HG02642 (cell line): Measurements from ENCODE around the gene CPT1B.
"Not testable (repeated sequence)": the region's sequence is repeated elsewhere in the genome, so short reads cannot be mapped to it uniquely, and the experiment has no call there.

ENCODE experiments used
- ATAC-seq: cut with Tn5 transposase; IDR thresholded peaks from one replicate; pipeline ENCODE4 v1.9.1; 2021; ENCODE audit warnings: mild to moderate bottlenecking; ENCODE audit not compliant: unreplicated experiment, poor library complexity

Gene CPT1B

DNA sequence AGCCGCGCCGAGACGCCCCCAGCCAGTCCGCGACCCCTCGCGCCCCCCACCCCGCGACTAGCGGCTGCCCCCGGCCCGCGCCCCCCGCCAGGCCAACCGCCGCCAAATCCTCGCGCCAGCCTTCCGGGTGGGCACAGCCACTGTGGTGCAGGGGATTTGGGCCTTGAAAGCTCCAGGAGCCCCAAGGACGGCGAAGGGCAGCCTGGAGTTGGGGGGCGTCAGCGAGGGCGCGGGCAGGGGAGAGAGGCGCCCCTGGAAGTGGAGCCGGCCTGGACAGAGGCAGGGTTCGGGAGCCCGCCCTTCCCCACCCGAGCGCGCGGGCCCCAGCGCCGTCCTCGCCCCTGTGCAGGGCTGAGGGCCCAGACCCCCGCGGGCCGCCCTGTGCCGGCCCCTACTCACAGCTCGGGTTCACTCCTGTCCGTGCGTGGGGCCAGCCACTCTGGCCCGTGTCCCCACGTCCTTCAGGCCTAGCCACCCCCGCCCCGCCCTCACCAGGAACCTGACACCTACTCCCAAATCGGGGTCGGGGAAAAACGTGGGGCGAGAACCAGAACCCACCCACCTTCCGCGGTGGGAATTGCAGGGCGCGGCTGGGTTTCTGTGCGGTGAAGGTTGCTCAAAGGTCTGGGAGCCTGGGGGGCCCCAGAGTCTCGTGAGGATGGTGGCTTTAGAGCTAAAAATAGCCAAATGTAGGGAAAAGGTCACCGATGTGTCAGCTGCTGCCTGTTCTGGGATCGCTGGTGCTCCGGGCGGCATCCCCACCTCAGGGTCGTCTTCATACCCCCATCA lies at the start of gene CPT1B:
Gene CPT1B (minus strand): TSS at position 441 of the 789 bp plus-strand sequence. CDS start 512 bp downstream, outside the sequence.
- ATAC-seq: no peak

DNA sequence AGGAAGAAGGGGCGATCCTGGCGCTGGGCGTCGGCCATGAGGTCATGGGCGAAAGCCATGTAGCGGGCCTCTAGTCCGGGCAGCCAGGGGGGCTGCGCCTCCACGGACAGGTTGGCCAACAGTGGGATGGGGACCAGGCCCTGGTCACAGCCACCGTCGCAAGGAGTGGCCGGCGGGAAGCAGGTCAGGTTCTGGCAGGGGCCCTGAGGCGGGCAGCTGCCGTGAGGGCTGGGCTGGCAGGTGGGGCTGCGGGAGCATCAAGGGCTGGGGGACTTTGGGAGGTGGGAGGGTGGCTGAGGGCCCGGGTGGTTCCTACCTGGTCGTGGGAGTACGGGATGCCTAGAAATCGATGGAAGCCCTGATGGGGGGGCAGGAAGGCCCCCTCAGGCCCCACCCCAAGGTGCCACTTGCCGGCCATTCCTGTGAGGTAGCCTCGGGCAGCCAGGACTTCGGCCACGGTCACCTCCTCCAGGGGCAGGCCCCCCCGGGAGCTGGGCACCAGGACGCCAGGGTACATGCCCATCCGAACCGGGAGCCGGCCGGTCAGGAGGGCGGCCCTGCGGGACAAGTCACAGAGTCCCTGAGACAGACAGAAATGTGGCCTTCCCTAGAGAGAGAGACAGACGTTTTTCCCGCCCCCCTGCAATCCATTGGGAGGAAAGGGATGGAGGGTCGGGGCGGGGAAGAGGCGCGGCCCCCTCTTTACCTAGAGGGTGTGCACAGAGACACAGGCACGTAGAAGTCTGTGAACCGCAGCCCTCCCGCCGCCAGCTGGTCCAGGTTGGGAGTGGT lies 48.8 kb upstream of the CPT1B start:
- ATAC-seq: no peak

DNA sequence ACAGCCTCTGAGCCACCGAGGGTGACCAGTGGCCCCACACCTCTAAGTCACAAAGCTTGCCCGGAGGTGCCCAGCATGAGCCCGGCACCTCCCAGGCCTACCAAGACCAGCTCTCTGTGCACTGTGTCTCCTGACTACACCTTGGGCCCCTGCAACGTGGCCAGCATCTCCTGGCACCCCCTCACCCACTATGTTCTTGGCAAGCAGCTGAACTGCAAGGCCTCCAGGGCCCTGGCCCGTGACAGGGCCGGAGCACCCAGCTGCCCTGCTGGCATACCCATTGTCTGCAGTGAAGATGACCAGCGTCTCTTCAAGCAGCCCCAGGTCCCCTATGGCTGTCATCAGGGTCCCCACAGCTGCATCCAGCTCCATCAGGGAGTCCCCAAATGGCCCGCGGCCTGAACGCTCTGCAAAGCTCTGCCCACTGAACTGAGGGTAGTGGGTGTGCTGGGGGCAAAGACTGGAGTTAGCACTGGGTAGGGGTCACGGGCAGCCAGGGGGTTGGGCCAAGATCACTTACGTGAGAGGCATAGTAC lies 48.2 kb upstream of the CPT1B start:
- ATAC-seq: no peak

DNA sequence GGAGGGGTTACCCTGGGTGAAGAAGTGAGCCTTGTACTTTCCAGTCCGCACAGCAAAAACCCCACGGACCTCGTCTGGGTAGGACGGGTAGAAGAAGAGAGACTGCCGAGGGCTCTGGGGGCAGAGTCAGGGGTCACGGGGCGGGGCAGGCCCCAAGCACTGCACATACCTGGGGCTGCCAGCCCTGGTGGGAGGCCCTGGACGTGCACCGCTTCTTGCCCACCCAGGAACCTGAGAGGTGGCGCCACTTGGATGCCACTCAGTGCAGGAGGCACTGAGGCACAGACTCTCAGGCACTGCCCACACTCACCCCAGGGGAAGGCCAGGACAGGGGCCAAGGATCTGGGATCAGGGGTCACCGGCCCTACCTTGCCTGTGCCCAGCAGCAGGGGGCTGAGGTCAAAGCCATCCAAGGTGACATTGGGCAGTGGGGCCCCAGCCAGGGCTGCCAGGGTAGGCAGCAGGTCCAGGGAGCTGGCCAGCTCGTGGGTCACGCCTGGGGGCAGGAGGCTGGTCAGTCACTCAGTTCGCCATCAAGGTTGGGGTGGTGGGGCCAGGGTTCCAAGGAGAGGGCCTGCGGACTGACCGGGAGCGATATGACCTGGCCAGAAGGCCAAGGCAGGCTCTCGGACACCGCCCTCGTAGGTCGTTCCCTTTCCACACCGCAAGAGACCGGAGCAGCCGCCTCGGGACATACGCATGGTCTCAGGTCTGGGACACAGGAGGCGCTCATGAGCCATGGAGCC lies 47.5 kb upstream of the CPT1B start:
- ATAC-seq: no peak

DNA sequence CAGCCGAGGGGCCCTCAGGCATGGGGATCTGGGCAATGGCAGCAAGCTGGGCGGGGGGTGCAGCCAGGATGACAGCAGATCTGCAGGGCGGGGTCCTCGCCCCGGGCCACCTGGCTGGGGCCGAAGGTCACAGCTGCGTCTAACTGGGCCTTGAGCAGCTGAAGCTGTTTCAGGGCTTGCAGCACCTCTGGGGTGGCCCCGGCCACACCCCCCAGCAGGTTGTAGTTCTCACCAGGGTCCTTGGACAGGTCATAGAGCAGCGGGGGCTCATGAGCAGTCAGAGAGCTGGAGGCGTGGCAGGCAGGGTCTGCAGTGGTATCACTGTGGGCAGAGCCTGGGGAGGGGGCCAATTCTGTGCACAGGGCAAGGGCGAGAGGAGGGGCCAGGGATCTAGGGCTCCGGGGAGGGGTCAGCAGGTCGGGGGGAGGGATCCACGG lies 46.9 kb upstream of the CPT1B start:
- ATAC-seq: no peak

DNA sequence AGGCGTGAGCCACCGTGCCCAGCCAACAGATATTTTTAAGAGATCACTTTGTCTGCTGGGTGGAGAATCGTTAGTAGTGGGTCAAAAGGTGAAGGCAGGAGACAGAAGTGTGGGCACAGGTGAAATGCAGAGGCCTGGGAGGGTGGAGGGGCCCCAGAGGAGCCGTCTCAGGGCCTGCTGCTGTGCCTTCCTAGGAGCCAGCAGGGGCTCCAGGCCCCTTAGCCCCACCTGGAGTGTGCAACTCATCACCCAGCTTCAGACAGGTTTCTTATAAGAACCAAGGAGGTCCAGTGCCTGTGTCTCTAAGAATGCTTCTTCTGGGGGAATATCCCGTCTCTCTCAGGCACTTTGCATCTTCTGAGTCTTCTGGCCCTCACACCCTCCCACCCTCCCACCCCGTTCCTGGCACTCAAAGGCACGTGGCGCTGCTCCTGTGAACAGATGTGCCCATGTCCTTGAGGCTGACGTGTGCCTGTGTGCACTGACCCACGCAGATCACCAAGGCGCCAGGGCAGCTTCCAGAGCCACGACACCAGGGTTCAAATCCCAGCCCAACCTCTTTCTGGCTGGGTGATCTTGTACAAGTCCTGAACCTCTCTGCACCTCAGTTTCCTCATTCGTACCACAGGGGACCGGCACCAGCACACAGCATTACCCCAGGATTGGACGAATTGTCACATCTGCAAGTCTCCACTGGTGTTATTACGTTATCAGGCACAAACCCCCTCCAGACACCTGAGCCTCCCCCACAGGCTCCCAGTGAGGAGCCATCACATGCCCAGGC lies 46.3 kb upstream of the CPT1B start:
- ATAC-seq: no peak

DNA sequence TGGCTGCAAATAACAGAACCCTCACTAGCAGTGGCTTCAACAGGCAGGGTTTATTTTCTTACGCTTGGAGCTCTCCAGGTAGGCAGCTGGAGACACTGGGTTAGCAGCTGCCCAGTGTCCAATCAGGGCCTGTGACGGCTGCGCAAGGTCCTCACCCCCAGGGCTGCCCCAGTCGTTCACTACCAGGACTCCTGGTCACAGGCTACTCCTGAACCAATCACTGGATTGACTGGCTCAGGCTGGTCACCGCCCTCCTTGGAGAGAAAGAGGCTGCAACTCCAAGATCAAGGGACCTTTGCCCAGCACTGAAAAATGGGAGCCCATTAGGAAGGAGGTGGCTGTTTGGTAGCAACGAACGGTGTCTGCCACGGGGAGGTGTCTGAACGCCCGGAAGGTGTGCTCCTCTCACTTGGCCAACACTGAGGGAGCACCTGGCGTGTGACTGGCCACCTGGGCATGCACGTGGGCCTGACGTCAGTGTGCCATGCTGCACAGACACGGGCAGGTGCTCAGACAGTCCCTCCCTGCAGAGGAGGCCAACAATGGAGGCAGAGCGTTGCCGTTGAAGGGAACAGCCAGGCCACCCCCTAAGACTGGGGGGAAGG lies 44.6 kb upstream of the CPT1B start:
- no peak for ATAC-seq

DNA sequence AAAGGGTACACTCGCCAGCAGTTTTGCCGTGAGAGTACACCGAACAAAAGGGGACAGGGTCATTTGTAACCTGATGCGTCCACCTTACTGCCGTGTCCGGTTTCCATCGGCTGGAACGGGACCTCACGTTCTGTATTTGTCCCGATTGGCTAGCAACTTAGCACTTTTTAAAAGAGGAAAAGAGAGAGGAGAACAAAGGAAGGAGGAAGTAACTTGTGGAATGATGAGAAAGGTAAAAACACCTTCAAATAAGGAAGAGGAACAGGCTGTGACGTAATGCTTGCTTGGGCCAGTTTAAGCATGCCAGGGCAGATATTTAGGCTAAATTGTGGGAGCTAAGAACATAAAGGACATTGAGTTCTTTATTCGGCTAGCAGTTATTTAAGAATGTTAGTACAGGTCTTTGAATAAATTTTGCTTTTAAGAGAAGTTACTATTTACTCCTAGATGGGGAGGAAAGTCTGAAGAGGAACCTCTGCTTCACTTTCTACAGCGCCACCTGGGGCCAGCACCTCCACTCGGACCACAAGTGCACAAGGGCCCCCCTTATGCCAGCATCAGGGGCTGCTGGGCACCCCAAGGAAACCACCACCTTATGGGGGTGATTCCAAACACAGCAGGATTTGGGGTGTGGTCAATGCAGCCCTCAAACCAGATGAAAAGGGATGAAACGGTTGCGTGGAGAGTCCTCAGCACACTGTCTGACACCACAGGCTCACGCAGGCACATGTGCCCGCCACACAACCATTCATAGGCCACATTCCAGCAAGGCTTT lies 43.9 kb upstream of the CPT1B start:
- ATAC-seq: no peak

DNA sequence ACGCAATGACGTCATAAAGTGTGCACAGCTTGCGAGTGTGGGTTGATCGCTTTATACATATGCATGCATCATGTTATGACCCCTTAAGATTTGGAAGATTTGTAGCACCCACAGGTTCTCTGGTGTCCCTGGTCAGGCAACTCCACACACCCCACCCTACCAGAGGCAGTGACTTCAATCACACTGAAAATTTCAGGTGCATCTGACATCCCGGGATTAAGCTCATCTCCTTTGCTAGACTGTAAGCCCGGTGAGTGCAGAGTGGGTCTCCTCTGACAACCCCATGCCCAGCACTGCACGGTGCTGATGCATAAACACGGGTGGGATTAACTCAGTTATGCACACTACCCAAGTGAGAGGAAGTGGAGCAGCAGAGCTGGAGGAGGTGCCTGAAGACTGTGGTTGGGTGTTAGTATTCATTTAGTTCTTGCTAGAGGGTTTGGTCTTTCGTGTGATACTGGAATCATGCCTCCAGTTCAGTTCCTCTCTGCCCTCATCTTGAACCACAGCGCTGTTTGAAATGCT lies 43.2 kb upstream of the CPT1B start:
- ATAC-seq: peak; percentile 42

DNA sequence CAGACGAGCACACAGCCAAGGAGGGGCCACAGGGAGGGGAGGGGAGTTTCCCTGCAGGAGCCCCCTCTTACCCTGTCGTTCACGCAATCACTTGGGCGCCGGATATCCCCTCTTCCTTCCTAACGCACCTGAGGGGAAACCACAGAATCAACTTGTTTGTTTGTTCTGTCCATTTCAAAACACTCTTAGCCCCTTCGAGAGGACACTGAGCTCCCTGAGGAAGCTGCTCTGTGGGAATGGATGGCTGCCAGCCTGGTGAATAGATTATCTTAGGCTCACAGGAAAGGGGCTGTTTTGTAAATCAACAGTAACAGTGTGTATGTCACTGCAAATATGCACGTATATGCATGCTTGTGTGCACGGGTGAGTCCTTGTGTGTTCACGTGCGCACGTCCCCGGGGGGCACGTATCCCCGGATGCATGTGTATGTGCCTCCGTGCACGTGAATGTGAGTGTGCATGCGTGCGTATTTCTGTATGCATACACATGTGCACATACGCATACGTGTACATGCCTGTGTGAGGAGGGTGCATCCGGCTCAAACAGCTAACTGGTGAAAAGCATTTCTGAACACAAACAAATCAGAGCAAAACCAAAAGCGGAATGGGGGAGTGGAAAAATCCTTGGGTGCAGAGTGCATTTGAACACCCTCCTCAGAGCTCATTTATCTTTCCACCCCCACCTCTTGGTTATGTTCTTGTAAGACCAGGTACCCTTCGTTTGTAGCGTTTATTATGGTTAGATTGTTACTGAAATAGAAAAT lies 42.5 kb upstream of the CPT1B start:
- ATAC-seq: peak; percentile 65

DNA sequence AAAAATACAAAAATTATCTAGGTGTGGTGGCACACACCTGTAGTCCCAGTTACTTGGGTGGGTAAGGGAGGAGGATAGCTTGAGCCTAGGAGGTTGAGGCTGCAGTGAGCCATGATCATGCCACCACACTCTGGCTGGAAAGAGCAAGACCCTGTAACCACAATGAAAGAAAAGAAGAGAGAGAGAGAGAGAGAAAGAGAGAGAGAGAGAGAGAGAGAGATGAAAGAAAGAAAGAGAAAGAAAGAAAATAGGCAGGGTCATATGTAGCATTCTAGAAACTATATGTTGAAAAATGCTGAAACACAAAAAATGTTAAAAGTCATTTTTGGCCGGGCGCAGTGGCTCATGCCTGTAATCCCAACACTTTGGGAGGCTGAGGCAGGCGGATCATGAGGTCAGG lies 36.1 kb upstream of the CPT1B start:
- not testable (repeated sequence) for ATAC-seq

DNA sequence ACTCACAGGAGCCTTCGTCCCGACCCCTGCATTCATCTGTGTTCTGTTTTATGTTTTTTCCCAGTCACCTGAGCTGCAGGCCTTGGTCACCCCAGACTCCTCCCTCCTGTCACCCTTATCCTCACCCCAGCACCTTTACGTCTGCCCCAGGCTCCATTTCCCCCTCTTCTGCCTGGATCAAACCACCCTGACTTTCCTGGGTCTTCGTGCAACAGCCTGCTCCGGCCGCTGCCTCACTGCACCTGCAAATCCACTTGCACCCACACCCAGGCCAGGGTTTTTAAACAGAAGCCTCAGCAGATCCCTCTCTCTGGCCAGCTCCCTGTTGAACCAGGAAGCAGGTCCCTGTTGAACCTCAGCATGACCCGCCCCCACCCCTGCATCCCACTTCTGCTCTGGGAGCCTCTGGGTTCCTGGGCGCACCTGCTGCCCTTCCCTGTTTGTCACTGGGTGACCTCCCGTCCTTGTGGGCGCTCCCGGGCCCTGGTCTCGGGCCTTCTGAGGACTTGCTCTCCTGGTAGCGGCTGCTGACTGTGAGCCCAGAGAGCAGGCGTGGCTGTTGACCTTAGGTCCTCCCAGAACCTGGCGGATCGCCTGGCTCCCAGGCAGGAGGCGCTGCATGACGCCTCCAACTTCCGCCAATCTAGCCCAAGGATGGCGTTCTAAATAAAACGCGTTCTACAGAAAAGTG lies 35.2 kb upstream of the CPT1B start:
- no peak for ATAC-seq

DNA sequence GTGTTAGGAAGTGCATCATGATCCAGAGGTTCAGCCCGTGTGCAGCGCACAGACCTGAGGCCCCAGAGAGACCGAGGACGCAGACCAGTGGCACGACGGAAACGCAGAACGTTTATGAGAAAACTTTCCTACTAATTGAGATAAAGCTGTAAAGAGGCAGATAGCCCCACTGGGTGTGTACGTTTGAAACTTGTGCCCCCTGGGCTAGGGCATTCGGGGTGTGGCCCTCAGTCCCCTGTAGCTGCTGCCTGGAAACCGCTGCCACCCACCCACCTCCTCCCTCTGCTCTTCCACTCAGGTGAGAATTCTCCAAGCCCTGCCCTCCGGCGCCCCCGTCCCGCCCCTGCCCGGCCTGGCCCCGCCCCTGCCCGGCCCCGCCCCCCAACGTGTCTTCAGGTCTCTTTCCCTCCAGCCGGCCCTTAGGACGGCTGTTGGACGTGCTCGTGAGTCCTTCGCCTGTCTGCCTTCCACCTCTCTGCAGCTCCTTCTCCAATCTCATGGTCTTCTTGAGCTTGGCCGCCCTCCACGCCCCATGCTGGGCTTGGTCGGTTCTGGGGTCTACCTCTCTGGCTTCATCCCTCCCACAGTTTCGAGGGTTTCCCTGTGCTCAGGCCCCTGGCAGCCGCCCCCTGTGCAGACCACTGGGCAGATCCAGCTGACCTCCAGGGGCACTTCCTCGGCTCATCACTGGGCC lies 34.4 kb upstream of the CPT1B start:
- no peak for ATAC-seq

DNA sequence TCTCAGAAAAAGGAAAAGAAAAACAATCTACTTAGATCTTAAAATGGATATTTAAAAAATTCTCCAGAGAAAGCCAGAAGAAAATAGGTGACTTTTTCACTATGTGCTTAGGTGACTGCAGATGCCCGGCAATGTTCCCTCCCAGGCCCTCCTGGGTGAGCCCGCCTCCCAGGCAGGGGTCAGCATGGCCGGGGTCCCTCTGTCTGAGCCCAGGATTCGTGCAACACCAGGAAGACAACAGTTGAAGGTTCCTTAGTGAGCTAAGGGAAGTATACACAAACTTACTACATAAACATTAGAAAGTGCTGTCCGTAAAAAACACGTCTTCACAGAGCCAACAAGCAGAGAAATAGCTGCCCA lies 33.9 kb upstream of the CPT1B start:
- ATAC-seq: no peak

DNA sequence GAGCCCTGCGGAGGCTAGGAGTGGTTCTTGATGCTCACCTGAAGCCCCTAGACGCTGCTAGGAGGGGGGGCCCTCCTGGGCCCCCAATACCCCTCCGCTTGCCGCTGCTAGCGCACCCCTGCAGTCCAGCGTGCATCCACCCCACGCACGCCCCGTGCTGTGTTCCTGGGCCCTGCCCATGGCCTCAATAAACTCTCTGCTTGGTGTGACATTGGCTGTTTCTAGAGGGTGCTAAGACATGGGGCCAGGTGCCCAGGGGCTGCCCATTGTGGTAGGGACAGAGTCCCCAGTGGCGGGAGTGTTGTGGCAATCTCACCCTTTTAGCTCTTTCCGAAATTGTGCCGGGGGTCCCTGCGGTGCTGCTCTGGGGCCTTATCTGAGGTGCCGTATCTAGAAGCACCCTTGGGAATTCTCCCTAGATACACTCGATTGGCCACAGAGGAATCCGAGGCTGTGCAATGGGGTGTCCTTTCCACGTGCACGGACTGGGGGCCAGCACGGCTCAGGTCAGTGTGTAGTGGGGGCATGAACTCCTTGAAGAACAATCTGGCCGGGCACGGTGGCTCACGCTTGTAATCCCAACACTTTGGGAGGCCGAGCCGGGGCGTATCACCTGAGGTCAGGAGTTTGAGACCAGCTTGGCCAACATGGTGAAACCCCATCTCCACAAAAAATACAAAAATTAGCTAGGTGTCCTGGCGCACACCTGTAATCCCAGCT lies 33.3 kb upstream of the CPT1B start:
- no peak for ATAC-seq

DNA sequence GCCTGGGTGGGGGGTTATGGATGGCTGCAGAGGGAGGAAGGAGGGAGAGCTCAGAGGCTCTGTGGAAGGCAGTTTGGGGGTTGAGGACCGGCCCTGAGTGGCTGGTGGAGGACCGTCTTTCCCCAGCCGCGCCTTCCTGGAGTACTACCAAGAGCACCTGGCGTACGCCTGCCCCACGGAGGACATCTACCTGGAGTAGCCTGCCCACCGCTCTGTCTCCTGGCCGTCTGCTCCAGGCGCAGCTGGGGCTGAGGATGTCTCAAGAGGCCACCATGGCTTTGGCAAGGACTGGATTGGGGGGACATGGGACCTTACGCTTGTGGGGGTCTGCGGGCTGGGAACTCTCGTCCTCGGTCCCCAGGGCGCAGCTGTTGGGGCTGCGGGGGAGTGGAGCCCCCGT lies 32.4 kb upstream of the CPT1B start:
- no peak for ATAC-seq
